Left forelimb (tissue), 1 donor: ENCODE measurements around the gene NEURL1.
"Not testable (repeated sequence)": the region's sequence is repeated elsewhere in the genome, so short reads cannot be mapped to it uniquely, and the experiment has no call there.

Experiments
- DNase-seq: peaks from one replicate; pipeline ENCODE4 v3.0.0-alpha.2; 2018; ENCODE audit warnings: low spot score

The NEURL1 gene

DNA sequence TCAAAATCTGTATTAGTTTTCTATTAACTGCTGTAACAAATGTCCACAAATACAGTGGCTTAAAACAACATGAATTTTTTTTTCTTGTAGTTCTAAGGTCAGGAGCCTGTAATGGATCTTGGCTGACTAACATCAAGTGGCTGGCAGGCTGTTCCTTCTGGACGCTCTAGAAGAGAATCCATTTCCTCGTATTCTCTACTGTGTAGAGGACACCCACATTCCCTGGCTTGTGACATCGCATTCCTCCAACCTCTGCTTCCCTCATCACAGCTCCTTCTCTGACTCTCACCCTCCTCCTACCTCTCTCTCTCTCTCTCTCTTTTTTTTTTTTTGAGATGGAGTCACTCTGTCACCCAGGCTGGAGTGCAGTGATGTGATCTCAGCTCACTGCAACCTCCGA is 30.0 kb upstream of the NEURL1 start:
- DNase-seq = no peak

DNA sequence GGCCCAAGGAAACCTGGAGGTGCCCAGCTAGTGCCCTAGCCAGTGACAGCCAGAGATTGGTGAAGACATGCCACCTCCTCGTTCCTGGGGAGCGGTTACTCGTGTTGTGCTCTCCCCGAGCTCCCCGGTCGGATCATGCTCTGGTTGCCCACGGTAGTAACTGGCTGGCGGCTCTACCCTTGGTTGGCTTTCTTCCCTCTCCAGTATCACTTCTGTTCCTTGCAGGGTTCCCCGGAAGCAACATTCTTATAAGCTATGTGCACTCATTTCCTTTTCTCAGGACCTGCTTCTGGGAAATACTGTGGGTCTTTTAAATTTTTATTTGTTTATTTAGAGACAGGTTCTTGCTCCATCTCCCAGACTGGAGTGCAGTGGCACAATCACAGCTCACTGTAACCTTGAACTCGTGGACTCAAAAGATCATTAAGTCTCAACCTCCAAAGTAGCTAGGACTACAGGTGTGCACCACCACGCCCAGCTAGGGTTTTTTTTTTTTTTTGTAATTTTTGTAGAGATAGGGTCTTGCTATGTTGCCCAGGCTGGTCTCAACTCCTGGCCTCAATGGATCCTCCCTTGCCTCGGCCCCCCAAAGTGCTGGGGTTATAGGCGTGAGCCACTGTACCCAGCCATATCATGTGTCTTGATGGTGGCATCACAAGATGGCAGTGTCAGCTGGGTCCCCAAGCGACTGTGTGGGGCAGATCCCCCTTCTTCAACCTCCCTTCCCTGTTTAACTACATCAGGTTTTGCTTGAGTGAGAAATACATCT is 27.9 kb upstream of the NEURL1 start:
- DNase-seq = no peak

DNA sequence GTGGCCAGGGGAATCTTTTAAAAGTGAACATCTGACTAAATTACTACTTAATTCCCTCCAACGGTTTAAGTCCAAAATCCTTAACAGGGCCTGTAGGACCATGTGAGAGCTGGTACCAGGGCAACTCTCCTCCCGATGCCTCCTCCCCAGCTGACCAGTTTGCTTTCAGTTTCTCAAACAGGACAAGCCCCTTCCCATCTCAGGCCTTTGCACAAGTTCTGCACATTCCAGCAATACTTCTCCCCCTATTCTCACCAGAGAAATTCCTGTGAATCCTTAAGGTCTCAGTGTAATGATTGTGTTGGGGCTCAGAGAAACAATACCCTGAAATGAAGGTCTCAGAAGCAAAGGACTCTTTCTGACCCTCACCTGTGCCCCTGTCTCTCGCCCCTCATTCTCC is 26.8 kb upstream of the NEURL1 start:
- DNase-seq = no peak

DNA sequence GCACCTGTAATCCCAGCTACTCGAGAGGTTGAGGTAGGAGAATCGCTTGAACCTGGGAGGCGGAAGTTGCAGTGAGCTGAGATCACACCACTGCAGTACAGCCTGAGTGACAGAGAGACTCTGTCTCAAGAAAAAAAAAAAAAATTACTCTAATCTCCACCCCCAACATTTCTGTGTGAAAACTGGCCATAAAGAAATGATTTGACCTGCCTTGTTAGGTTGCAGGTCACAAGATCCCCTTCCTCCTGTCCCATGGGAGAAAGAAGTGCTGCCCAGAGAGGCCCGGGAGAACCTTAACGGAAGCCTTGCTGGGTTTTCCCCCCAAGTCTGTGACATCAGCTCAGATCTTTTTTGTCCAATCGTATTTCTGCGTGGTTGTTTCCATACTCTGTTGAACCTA is 26.1 kb upstream of the NEURL1 start:
- DNase-seq = no peak

DNA sequence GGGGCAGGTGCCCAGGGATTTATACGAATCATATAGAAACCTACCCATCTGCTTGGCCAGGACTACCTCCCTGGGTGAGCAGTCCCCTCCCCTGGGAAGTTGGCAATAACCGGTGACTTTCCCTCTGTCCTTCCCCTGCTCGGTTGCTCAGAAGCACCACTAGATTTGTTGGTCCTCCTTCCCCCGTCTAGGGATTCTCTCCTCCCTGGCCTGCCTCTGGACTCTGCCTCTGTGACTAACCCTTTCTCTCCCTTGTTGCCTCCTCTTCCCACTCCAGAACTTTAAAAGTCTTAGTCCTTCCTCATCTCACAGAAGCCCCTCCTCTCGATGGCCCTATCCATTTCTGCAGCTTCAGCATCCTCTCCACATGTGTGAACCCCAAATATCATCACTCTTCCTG is 24.3 kb upstream of the NEURL1 start:
- DNase-seq = no peak

DNA sequence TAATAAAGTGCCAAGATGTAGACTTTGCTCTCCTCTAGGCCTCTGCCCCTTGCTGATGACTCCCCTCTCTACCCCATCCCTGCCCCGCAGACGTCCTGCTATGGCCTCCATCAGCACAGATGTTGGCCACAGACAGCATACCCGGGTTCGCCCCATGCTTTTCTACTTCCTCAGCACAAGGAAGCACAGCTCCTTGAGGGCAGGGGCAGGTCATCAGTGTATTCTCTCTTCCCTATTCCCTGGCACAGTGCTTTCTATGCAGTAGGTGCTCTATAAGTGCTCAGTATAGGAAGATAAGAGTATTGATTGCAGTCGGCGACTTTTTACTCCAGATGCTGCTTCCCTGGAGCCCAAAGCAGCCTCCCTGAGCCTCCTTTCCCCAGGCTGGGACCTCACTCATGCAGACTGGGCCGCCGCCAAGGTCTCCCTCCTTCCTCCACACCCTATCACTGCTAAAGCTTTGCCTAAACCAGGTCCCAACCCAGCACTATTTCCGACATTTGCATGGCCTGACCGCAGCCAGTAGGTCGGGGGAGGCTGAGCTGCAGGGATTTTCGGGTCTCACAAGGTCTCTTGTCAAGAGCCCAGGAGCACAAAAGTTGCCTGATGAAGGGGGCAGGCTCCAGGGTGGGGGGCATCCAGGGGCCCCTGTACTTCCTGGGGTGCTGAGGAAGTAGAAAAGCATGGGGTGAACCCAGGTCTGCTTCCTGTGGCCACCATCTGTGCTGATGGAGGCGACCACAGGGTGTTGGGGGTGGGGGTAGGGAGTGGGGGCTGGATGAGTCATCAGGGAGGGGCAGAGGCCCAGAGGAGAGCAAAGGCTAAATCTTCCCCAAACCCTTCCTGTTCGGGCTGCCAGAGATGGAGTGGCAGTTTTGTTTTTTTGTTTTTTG is 22.5 kb upstream of the NEURL1 start:
- DNase-seq = no peak

DNA sequence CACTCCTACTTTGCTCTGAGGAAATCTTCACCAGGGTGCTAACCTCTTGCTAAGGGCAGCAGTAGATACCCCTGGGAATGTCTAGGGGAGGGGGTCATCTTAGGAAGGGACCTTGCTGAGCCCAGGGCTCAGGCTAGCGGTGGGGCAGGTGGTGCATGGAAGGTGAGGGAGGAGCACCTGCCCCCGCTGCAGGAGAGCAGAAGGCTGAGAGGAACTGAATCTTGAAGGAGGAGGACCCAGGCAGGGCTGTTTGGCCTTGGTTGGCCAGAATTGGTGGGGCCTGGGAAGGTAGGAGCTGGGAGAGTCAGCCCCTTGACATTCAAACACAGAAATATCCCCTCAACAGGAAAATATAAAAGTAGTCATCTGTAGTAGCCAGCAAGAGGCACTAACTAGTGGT is 21.5 kb upstream of the NEURL1 start:
- DNase-seq = no peak

DNA sequence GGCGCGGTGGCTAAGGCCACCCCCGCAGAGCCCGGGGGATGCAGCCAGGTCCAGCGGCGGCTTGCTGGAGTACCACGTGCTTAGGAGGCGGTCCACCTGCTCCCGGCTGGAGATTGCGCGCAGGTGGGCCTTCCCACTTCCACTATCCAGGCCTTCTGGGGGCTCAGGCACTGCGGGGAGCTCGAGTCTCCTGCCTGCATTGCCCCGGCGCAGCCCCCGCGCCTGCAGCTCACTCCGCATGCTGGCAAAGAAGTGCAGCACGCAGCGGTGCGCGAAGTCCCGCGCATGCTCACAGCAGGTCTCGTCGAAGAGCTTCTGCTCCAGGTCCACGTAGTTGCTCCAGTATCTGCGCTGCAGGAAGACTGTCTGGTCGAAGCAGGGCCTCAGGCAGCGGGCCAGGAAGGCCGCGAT is 20.2 kb upstream of the NEURL1 start:
- DNase-seq = no peak

DNA sequence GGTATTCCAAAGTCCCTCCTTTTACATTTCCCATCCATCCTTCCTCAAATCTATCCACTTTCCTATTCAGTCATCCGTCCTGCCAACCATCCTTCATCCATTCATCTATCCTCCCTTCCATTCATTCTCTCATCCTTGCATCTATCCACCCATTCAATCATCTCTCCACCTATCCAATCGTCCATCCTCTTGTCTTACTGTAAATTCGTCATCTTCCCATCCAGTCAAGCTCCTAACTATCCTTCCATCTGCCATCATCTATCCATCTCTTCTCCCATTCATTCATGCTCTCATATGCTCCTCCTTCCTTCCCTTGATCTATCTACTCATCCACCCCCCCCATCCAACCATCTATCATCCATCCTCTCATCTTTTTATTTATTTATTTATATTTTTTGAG is 19.4 kb upstream of the NEURL1 start:
- no peak for DNase-seq

DNA sequence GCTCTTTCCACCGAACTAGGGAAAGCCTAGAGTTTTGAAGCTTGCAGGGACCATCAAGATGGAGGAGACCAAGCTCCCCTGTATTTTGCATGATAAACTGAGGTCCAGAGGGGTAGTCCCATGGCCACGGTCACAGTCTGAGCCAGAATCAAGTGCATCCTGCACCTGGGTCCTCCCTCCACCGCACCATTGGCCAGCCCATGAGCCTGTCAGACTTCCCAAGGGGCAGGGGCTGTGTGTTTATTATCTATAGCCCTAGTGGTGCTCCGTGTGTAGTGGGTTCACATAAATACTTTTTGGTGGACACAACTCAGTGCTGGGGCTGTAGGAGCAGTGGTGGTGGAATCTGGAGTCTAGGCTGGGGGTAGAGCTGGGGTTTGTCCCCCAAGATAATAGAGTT is 18.1 kb upstream of the NEURL1 start:
- no peak for DNase-seq

DNA sequence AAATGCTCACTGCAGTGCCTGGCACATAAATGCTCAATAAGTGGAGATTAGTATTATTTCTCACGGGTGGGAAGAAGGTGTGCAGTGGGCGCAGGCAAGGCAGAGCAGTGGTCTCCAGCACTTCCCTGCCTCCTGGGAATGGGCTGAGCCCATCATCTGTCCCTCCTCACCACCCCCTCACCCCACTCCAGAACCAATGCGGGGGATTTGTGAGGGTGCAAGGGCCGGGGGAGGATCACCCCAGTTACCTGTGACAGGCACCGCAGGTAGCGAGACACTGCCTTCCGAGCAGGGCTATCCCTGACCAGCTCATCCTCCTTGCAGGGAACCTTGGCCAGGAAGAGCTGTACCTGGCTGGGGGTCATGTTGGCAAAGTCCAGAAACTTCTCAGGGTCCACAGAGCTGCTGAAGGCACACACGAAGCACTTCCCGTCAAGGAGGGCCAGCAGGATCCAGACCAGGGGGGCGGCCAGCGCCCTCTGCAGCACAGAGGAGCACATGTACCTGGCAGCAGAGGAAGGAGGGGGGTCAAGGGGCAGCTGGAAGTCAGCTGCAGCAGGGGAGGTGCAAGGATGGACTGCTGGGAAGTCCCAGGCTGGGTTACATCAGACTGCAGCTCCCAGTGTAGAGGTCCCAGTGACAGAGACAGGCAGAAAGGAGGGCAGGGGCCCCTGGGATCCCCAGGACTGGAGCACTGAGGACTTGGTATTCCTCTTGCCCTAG is 17.3 kb upstream of the NEURL1 start:
- no peak for DNase-seq

DNA sequence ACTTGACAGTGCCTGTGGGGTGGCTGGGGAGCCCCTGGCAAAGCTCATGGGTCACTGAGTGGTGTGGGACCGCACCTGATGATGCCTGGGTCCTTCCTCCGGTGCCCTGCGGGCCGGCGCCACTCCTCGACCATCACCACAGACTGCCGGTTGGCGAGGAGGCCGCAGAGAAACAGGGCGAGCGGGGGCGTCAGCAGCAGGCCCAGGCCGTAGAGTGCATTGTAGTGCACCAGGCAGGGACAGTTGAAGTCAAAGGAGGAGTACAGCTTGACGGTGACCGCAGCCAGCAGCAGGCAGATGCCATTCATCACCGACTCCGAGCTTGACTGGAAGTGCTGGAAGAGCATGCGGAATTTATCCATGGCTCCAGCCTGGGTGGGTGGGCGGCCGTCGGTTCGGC is 14.8 kb upstream of the NEURL1 start:
- DNase-seq = no peak

DNA sequence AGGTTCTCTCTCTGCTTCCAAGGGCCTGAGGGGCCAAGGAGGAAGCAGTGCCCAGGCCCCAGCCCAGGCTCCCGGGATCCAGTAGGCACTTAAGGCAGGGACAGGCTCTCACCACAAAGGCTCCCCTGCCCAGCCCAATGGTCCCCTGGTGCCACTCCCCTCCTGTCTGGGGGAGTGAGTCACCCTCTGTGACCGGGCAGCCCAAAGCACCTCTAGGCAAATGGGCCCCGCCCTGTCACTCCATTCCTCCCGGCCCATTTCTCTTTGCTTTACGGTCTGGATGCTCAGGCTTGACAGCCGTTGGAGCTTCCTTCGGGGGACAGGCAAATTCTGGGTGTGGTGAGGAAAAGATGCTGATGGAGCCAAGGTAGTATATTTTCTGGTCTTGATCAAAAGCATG is 14.4 kb upstream of the NEURL1 start, which contains the start of gene CALHM3:
Gene CALHM3 (minus strand): TSS at position 106 of the 400 bp plus-strand sequence. CDS start 208 bp downstream, outside the sequence.
- DNase-seq = no peak

DNA sequence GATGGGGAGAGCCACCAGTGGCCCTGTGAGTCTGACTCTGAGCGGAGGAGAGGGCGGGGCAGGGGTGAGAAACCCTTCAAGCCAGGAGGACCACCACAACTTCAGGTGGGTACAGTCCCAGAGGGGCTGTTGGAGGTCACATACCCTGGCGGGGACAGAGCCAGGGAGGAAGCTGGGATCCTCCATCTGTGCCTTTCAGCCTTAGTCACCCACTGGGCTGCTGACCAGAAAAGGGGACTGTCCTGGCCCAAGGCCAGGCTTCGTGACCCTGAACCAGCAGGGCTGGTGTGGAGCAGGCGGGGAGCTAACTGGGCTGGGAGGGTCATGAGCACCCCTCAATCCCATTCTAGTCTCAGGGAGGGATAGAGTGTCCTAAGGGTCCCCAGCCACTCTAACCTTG is 13.0 kb upstream of the NEURL1 start:
- DNase-seq = no peak

DNA sequence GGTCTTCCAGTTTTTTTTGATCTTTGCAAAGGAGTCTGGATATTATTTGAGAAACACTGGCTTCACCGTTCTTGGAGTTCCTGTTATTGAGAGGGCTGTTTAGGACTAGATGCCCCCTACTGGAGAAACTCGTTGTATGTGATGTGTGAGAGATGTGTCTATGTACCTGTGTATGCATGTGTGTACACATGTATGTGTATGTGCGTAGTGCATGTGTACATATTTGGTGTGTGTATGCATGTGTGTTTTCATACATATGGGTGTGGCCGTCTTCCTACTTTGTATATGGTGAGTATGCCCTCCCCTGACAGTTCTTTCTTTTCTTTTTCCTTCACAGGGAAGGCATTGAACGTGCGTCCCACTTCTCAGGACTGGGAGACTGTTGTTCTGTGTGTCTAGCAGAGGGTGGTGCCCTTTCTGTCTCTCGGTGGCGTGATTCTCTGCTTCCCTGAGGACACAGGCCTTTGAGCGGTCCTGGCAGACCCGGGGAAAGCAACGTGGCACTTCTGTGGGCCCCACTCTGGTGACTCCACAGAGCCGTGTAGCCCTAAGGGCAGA is 11.5 kb upstream of the NEURL1 start:
- DNase-seq = no peak

DNA sequence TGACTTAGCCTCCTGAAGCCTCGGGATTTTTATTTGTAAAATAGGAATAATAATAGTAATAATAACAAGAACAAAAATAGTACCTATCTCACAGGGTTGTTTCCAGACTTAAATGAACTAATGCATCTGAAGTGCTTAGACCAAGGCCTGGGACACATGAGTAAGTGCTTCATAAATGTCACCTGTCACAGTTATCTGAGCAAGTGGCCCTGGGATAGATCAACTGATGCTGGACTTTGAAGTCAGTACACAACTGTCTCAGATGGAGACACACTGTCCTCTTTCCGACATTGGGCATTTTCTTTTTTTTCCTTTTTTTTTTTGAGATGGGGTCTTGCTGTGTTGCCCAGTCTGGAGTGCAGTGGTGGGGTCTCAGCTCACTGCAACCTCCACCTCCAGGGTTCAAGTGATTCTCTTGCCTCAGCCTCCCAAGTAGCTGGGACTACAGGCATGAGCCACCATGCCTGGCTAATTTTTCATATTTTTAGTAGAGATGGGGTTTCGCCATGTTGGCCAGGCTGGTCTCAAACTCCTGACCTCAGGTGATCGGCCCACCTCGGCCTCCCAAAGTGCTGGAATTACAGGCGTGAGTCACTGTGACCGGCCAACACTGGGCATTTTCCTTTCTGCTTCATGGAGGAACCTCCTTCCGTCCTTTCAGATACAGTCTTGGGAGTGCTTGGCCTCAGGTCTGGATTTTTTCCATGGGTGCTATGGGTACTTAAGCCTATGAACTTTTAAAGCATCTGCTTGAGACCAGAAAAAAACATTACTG is 6.7 kb upstream of the NEURL1 start:
- not testable (repeated sequence) for DNase-seq

DNA sequence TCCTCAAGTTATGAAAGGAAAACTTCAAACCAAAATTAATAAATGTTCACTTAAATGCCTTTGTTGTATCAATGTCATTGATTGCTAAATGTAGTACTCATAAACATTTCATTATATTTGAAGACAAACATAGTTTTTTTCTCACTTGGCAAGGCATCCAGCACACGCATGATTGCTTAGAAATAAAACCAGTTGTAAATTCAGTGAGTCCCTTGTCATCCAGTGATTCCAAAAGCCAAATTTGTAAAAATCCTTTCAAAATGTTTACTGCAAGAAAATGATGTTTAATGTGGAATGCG is 6.1 kb upstream of the NEURL1 start:
- DNase-seq = no peak

DNA sequence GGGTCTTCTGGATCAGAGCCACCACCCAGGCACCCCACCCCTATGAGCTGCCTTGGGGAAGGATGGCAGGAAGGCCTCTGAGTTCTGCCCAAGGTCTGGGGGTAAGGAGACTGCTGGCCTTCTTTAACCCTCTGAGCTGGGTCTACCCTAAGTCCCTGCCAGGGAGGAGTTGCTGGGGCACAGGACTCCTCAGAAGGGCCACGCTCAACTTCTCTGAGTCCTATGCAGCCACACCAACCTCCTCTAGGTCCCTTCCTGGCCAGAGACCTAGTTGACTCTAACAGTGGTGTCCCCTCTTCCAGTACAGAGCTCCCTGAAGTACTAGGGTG is 2.6 kb upstream of the NEURL1 start:
- DNase-seq = no peak

DNA sequence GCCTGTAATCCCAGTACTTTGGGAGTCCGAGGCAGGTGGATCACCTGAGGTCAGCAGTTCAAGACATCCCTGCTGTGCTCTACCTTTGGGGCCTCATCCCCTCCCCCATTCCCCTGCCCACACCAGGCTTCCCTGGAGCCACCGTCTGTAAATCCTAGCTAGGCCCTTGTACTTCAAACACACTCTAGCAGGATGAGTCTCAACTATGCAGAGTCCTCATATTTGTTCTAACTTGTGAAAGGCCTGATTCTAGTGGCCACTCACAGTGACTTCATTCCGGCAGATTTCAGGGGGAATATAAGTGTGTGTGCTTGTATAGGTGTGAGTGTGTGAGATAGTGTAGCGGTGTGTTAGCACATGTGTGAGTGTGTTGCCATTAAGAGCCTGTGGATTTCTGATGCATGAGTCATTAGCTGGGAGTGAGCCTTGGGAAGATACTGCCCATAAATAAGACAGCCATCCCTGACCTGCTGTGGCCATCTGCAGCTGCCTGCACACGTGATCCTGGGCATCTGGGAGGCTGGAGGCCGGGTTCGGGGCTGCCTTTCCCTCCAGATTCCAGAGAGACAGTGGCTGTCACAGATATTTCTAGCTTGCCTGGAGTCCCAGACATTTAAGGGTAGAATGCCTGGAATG is 1.7 kb upstream of the NEURL1 start:
- DNase-seq = no peak

DNA sequence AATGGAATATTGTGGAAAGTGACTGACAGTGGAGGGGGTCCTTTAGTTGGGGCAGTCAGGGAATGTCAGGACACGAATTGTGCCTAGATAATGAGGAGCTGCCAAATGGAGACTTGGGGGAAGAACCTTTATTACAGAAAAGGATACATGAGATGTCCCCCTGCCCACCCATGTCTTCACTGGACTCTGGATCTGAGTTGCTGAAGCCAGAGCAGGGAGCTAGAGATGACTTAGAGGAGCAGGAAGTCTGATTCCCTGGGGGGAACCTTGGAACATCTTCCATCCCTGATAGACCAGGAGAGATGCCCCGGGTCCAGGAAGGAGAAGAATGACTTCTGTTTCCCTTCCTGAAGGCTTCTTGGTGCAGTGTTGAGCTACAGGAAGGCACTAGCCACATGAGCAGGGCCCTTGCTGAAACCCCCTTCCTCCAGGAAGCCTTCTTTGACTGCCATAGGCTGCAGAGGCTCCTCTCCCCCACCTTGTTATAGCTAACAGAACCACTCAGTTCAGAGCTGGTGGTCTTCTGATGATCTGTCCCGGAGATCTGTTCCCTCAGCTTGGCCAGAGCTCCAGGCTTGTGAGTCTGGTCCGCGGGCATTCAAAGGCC is 747 bp upstream of the NEURL1 start:
- no peak for DNase-seq
